K562 (cell line): ENCODE data around the gene TLE7. TPM values are rescaled to one million over a fixed set of nuclear protein-coding genes. Genes with fewer than 3 reads are reported as not detected.

Experiments used
- ATAC-seq: fragments of 200-7000 bp; cut with Tn5 transposase; 3 replicates; pipeline ENCODE4 v1.9.1; 2020; ENCODE audit warnings: moderate library complexity
- BruUV-seq: library from RNA; stranded (reverse); fragments of 400-500 nt; replicated peaks from 2 replicates; lab custom pipeline; 2021; lab: Mats Ljungman, UMichigan
- CTCF ChIA-PET: fragments of 300-600 bp; formaldehyde crosslinking; extraction: SDS; loops from one replicate; lab custom pipeline; 2021; ENCODE audit warnings: low intra/inter-chr PET ratio; lab: Yijun Ruan, JAX
- POLR2A ChIA-PET: fragments of 300-600, 350-650 bp; sonication (Branson Sonifier 250); formaldehyde crosslinking; extraction: SDS; loops from one replicate; lab custom pipeline; 2021; ENCODE audit warnings: antibody characterized with exemption, inconsistent platforms; lab: Yijun Ruan, JAX
- DNase-seq, 4 experiments: peaks; one replicate each; pipeline versions ENCODE4 v3.0.0 to v3.0.0-alpha.2; 2011 to 2018; ENCODE audit warnings: low spot score in 3 of 4, mixed read lengths in 3 of 4; ENCODE audit errors: extremely low read depth in 1 of 4
- FAIRE-seq: peaks from 2 replicates; lab custom pipeline; 2011; peaks lifted over from hg19 to GRCh38; lab: Jason Lieb, UNC
- H2AFZ ChIP-seq: 2 replicates; pipeline ENCODE4 v1.6.0; 2011; ENCODE audit warnings: low read depth, low read length, control low read depth, inconsistent platforms
- H3K27ac ChIP-seq: fragments of 200-600 bp; 3 replicates; pipeline ENCODE4 v1.8.0; 2011; ENCODE audit warnings: low read depth, mild to moderate bottlenecking, control low read depth, inconsistent platforms, low read length, moderate library complexity, mixed read lengths; ENCODE audit errors: extremely low read depth
- H3K27me3 ChIP-seq, 2 experiments: fragments of 300-600 bp in 1 of 2; 2 replicates in 1 of 2; 3 replicates in 1 of 2; pipeline versions ENCODE4 v1.6.0 to v1.8.0; 2011; ENCODE audit warnings: inconsistent platforms in 2 of 2, low read length in 2 of 2, mild to moderate bottlenecking in 1 of 2, mixed read lengths in 1 of 2, moderate library complexity in 1 of 2; ENCODE audit not compliant: control insufficient read depth in 2 of 2, insufficient read depth in 2 of 2
- H3K36me3 ChIP-seq: fragments of 300-600 bp; 3 replicates; pipeline ENCODE4 v1.8.0; 2011; ENCODE audit warnings: mild to moderate bottlenecking, low read length, inconsistent platforms; ENCODE audit not compliant: control insufficient read depth, insufficient read depth
- H3K4me1 ChIP-seq, 2 experiments: fragments of 200-600 bp in 1 of 2; replicated peaks in 1 of 2; 2 replicates in 1 of 2; 3 replicates in 1 of 2; pipeline versions ENCODE4 v1.5.1 to v1.8.0; 2011; ENCODE audit warnings: inconsistent platforms in 2 of 2, low read length in 2 of 2, mild to moderate bottlenecking in 1 of 2, mixed read lengths in 1 of 2, moderate library complexity in 1 of 2; ENCODE audit not compliant: control insufficient read depth in 2 of 2, insufficient read depth in 2 of 2
- H3K4me2 ChIP-seq: 2 replicates; pipeline ENCODE4 v1.6.1; 2011; ENCODE audit warnings: low read length, control low read depth, inconsistent platforms, mixed read lengths; ENCODE audit not compliant: insufficient read depth
- H3K4me3 ChIP-seq: fragments of 200-600 bp; sonication (generic), shearing (Covaris generic); 2 replicates; pipeline ENCODE4 v1.5.1; 2016; ENCODE audit warnings: control low read depth, inconsistent platforms
- H3K79me2 ChIP-seq: fragments of 200-600 bp; 3 replicates; pipeline ENCODE4 v1.8.0; 2011; ENCODE audit warnings: low read length, inconsistent platforms; ENCODE audit not compliant: control insufficient read depth, insufficient read depth
- H3K9ac ChIP-seq, 2 experiments: 2 replicates each; pipeline versions ENCODE4 v1.6.0 to v1.6.1; 2011; ENCODE audit warnings: low read depth in 2 of 2, low read length in 2 of 2, control low read depth in 1 of 2, inconsistent platforms in 1 of 2, mild to moderate bottlenecking in 1 of 2, mixed read lengths in 1 of 2; ENCODE audit not compliant: insufficient read depth in 1 of 2
- H3K9me1 ChIP-seq: one replicate; pipeline ENCODE4 v1.6.0; 2011; ENCODE audit warnings: inconsistent platforms, mild to moderate bottlenecking, low read length, moderate library complexity; ENCODE audit not compliant: control insufficient read depth, insufficient read depth
- H3K9me3 ChIP-seq: replicated peaks from 2 replicates; pipeline ENCODE4 v1.5.1; 2011; ENCODE audit warnings: low read depth, low read length, inconsistent platforms; ENCODE audit not compliant: control insufficient read depth, insufficient read depth
- H4K20me1 ChIP-seq: replicated peaks from 2 replicates; pipeline ENCODE4 v1.6.1; 2011; ENCODE audit warnings: low read length, inconsistent platforms, mixed read lengths; ENCODE audit not compliant: control insufficient read depth, insufficient read depth
- BDP1 ChIP-seq: IDR thresholded peaks from 3 replicates; pipeline ENCODE4 v1.6.1; 2011; ENCODE audit not compliant: insufficient read length, insufficient read depth
- EP300 ChIP-seq: IDR thresholded peaks from 2 replicates; pipeline ENCODE4 v1.6.1; 2012; ENCODE audit warnings: low read length, improper control_type of control experiment
- PML ChIP-seq: IDR thresholded peaks from 2 replicates; pipeline ENCODE4 v1.6.1; 2012; ENCODE audit warnings: low read length, inconsistent platforms
- POLR2H ChIP-seq: IDR thresholded peaks from 2 replicates; pipeline ENCODE4 v1.6.1; 2016; ENCODE audit warnings: missing genetic modification characterization, low read depth, mild to moderate bottlenecking, control low read depth, missing compliant biosample characterization, moderate library complexity
- SIX5 ChIP-seq, 2 experiments: IDR thresholded peaks; 2 replicates each; pipeline ENCODE4 v1.6.1; 2011; ENCODE audit warnings: low read length in 2 of 2, borderline replicate concordance in 1 of 2, low read depth in 1 of 2, mild to moderate bottlenecking in 1 of 2, moderate library complexity in 1 of 2; ENCODE audit not compliant: insufficient read depth in 1 of 2
- SREBF1 ChIP-seq: fragments of 150-350 bp; IDR thresholded peaks from 2 replicates; pipeline ENCODE4 v1.6.1; 2014; ENCODE audit warnings: antibody characterized with exemption, low read depth, low read length, borderline replicate concordance
- STAT6 ChIP-seq: sonication (generic); formaldehyde crosslinking; IDR thresholded peaks from 2 replicates; pipeline ENCODE4 v1.8.1; 2023; ENCODE audit warnings: mild to moderate bottlenecking, missing genetic modification reagents
- ZNF668 ChIP-seq: fragments of 250-450 bp; sonication (Bioruptor Pico); IDR thresholded peaks from 2 replicates; pipeline ENCODE4 v1.8.0; 2022; ENCODE audit warnings: mild to moderate bottlenecking, inconsistent platforms
- WGBS: fragments of 100-300 bp; shearing (Covaris generic); methylation state at CpG from one replicate; pipeline ENCODE4 v1.1.6; 2016; ENCODE audit warnings: low coverage, mixed read lengths; ENCODE audit not compliant: insufficient coverage; ENCODE audit errors: missing lambda C conversion rate; 5-methylcytosine and 5-hydroxymethylcytosine counted together
- in situ Hi-C: fragments of 300-500 bp; cut with MboI; formaldehyde crosslinking; loops from 4 replicates; pipeline ENCODE4 v1.15.0; 2018; ENCODE audit warnings: inconsistent platforms, mixed read lengths
- intact Hi-C: fragments of 100-400 bp; cut with micrococcal nuclease; formaldehyde crosslinking; loops from 2 replicates; pipeline ENCODE4 v1.14.2; 2022
- polyA plus RNA-seq, 8 experiments: library from polyadenylated mRNA; depleted of rRNA in 4 of 8; stranded (reverse) in 5 of 8; unstranded in 3 of 8; fragments of >200 nt; fragmentation: Nextera tagmentation in 2 of 8; fragmentation: Illumina TruSeq in 1 of 8; extraction: Ambion mirVana in 2 of 8; extraction: Trizol in 1 of 8; gene quantifications; 2 replicates each; pipeline versions ENCODE4 v1.2.1 to v1.2.3, GENCODE V29; 2011 to 2014; ENCODE audit warnings: inconsistent platforms in 1 of 8, missing spikeins in 1 of 8
- total RNA-seq, 7 experiments: library from RNA; depleted of rRNA in 6 of 7; stranded (reverse); fragments of >200 nt in 6 of 7; fragmentation: Illumina TruSeq in 2 of 7; extraction: Trizol in 2 of 7; gene quantifications; 2 replicates each; pipeline versions ENCODE4 v1.2.1 to v1.2.3, GENCODE V29; 2011 to 2021; ENCODE audit warnings: low replicate concordance in 1 of 7

The TLE7 gene
- total and polyA plus RNA-seq, 9 of the 15 experiments (the other 6 are each of a cell fraction or from before 2014, with no cell fraction given), result not detected

- no peak for FAIRE-seq
- intact Hi-C loops (no loop called here), in situ Hi-C loops (no loop called here)
- DNase-seq, result no peak
- Histone ChIP-seq H2AFZ (no peak overlapping the region), H3K4me1 (no peaks in the 10 kb centered on the region), H3K4me2 (no peak overlapping the region), H3K27ac (no peak overlapping the region), H3K27me3 (no peaks in the 10 kb centered on the region), H3K9ac (no peak overlapping the region), H4K20me1 (no peaks in the 10 kb centered on the region), H3K79me2 (no peaks in the 10 kb centered on the region), H3K4me3 (no peak overlapping the region), H3K9me1 (no peaks in the 10 kb centered on the region), H3K36me3 (no peaks in the 10 kb centered on the region), H3K9me3 (no peaks in the 10 kb centered on the region)
- WGBS, result 0% methylated on average over 2 of the region's 2 CpGs
- CTCF ChIA-PET, result interaction anchor here (0.6 kb wide), 1 partner anchor 1432 kb away, joined by 3 read pairs; no protein-coding TSS in a partner anchor
- TF ChIP-seq EP300, result no peak
- no peak for TF ChIP-seq BDP1
- TF ChIP-seq PML, result no peak
- no peak for TF ChIP-seq POLR2H
- no peak for TF ChIP-seq SIX5 (IDR thresholded peaks at IDR 0.05; ENCODE audit: borderline replicate concordance in 1 of 2, insufficient read depth in 1 of 2, low read depth in 1 of 2, low read length in 2 of 2)
- TF ChIP-seq SREBF1, result no peak
- TF ChIP-seq STAT6 (CRISPR knock-in tag), result no peak
- no peak for TF ChIP-seq ZNF668 (CRISPR knock-in tag)
- BruUV-seq, result no TSS peak
- no peak for ATAC-seq
- POLR2A ChIA-PET, result interaction anchor here (0.5 kb wide), 1 partner anchor 19 kb away, joined by 3 read pairs; no protein-coding TSS in a partner anchor
These were observed 30.2 kb upstream of the TLE7 start for GRCh38 chr16:71472051-71472450.
